PC-9 (cell line): ENCODE results near the gene ARL3.

Source experiments
- CTCF ChIP-seq: fragments of 200-600 bp; sonication (generic); conservative IDR thresholded peaks from 2 replicates; pipeline ENCODE4 v1.6.1; 2017; ENCODE audit warnings: mixed run types, antibody characterized with exemption, mild to moderate bottlenecking, moderate library complexity
- EZH2 ChIP-seq: fragments of 200-600 bp; sonication (generic); IDR thresholded peaks from 2 replicates; pipeline ENCODE4 v1.8.0; 2017; ENCODE audit warnings: antibody characterized with exemption, low read depth

DNA sequence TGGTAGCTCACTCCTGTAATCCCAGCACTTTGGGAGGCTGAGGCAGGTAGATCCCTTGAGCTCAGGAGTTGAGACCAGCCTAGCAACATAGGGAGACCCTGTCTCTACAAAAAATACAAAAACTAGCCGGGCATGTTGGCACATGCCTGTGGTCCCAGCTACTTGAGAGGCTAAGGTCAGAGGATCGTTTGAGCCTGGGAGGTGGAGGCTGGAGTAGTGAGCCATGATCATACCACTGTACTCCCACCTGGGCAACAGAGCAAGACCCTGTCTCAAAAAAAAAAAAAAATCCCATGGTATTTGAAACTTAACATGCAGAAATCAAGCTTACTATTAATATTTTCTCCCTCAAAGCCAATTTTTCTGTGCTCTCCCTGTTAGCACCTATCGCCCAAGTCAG is 6.1 kb upstream of the ARL3 start:
- TF ChIP-seq CTCF: no peak
- TF ChIP-seq EZH2: no peak
